Measurements from ENCODE around the gene SDF2.

DNA sequence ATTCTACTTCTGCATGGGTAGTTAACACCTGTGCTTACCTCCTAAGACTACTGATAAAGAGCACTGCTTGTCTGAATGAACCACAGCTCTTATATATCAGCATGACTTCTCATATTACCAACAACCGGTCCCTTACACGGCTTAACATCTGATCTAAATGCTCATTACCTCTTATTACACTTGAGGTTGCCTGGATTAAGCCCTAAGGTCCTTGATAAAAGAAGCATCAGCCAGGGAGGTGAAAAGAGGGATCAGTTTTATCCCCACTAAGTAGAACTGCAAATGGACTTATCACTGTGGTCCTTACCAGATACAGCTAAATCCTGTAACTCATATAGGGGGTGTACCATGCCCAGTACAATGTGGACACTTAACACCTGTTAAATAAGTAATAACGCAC is 39.5 kb downstream of the SDF2 start:
- TF ChIP-seq ZFP3 (CRISPR knock-in tag; IDR thresholded peaks at IDR 0.05) (no peak), ZC3H10 (CRISPR knock-in tag; IDR thresholded peaks at IDR 0.05) (no peak), RARB (CRISPR knock-in tag; IDR thresholded peaks at IDR 0.05) (no peak), ZFP30 (CRISPR knock-in tag; IDR thresholded peaks at IDR 0.05) (no peak), ZNF8 (CRISPR knock-in tag; IDR thresholded peaks at IDR 0.05) (no peak), PPARA (CRISPR knock-in tag; IDR thresholded peaks at IDR 0.05; ENCODE audit: borderline replicate concordance) (no peak), SNAI2 (CRISPR knock-in tag; IDR thresholded peaks at IDR 0.05) (no peak), ESRRG (CRISPR knock-in tag; IDR thresholded peaks at IDR 0.05) (no peak), TCF4 (CRISPR knock-in tag; IDR thresholded peaks at IDR 0.05; ENCODE audit: borderline replicate concordance) (no peak)
- TF ChIP-seq, protein P1, sequence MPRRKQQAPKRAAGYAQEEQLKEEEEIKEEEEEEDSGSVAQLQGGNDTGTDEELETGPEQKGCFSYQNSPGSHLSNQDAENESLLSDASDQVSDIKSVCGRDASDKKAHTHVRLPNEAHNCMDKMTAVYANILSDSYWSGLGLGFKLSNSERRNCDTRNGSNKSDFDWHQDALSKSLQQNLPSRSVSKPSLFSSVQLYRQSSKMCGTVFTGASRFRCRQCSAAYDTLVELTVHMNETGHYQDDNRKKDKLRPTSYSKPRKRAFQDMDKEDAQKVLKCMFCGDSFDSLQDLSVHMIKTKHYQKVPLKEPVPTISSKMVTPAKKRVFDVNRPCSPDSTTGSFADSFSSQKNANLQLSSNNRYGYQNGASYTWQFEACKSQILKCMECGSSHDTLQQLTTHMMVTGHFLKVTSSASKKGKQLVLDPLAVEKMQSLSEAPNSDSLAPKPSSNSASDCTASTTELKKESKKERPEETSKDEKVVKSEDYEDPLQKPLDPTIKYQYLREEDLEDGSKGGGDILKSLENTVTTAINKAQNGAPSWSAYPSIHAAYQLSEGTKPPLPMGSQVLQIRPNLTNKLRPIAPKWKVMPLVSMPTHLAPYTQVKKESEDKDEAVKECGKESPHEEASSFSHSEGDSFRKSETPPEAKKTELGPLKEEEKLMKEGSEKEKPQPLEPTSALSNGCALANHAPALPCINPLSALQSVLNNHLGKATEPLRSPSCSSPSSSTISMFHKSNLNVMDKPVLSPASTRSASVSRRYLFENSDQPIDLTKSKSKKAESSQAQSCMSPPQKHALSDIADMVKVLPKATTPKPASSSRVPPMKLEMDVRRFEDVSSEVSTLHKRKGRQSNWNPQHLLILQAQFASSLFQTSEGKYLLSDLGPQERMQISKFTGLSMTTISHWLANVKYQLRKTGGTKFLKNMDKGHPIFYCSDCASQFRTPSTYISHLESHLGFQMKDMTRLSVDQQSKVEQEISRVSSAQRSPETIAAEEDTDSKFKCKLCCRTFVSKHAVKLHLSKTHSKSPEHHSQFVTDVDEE (CRISPR knock-in tag; IDR thresholded peaks at IDR 0.05), result no peak
- TF ChIP-seq, protein P2, sequence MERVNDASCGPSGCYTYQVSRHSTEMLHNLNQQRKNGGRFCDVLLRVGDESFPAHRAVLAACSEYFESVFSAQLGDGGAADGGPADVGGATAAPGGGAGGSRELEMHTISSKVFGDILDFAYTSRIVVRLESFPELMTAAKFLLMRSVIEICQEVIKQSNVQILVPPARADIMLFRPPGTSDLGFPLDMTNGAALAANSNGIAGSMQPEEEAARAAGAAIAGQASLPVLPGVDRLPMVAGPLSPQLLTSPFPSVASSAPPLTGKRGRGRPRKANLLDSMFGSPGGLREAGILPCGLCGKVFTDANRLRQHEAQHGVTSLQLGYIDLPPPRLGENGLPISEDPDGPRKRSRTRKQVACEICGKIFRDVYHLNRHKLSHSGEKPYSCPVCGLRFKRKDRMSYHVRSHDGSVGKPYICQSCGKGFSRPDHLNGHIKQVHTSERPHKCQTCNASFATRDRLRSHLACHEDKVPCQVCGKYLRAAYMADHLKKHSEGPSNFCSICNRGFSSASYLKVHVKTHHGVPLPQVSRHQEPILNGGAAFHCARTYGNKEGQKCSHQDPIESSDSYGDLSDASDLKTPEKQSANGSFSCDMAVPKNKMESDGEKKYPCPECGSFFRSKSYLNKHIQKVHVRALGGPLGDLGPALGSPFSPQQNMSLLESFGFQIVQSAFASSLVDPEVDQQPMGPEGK (CRISPR knock-in tag; IDR thresholded peaks at IDR 0.05; ENCODE audit: borderline replicate concordance), result no peak
- TF ChIP-seq, protein P3, sequence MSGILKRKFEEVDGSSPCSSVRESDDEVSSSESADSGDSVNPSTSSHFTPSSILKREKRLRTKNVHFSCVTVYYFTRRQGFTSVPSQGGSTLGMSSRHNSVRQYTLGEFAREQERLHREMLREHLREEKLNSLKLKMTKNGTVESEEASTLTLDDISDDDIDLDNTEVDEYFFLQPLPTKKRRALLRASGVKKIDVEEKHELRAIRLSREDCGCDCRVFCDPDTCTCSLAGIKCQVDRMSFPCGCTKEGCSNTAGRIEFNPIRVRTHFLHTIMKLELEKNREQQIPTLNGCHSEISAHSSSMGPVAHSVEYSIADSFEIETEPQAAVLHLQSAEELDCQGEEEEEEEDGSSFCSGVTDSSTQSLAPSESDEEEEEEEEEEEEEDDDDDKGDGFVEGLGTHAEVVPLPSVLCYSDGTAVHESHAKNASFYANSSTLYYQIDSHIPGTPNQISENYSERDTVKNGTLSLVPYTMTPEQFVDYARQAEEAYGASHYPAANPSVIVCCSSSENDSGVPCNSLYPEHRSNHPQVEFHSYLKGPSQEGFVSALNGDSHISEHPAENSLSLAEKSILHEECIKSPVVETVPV (CRISPR knock-in tag; IDR thresholded peaks at IDR 0.05), result no peak
- TF ChIP-seq, protein P4, sequence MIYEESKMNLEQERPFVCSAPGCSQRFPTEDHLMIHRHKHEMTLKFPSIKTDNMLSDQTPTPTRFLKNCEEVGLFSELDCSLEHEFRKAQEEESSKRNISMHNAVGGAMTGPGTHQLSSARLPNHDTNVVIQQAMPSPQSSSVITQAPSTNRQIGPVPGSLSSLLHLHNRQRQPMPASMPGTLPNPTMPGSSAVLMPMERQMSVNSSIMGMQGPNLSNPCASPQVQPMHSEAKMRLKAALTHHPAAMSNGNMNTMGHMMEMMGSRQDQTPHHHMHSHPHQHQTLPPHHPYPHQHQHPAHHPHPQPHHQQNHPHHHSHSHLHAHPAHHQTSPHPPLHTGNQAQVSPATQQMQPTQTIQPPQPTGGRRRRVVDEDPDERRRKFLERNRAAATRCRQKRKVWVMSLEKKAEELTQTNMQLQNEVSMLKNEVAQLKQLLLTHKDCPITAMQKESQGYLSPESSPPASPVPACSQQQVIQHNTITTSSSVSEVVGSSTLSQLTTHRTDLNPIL (CRISPR knock-in tag; IDR thresholded peaks at IDR 0.05; ENCODE audit: low read depth), result no peak
- TF ChIP-seq, protein P5, sequence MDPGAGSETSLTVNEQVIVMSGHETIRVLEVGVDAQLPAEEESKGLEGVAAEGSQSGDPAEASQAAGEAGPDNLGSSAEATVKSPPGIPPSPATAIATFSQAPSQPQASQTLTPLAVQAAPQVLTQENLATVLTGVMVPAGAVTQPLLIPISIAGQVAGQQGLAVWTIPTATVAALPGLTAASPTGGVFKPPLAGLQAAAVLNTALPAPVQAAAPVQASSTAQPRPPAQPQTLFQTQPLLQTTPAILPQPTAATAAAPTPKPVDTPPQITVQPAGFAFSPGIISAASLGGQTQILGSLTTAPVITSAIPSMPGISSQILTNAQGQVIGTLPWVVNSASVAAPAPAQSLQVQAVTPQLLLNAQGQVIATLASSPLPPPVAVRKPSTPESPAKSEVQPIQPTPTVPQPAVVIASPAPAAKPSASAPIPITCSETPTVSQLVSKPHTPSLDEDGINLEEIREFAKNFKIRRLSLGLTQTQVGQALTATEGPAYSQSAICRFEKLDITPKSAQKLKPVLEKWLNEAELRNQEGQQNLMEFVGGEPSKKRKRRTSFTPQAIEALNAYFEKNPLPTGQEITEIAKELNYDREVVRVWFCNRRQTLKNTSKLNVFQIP (CRISPR knock-in tag; IDR thresholded peaks at IDR 0.05; ENCODE audit: borderline replicate concordance, low read depth), result no peak
